ENCODE results near the gene CHST10.

The CHST10 gene

GRCh38 chr2:100416397-100416934 is 1.0 kb downstream of the CHST10 start:
- peak overlapping the region in 1 of 2 experiments; percentile 33 for H3K4ac ChIP-seq (ENCODE audit: low read depth in 1 of 2, low read length in 2 of 2)
- H3K79me1 ChIP-seq (replicated peaks; ENCODE audit: low read length, poor library complexity, severe bottlenecking): peaks cover 32% of the 10 kb centered on the region
- H3K9me3 ChIP-seq (ENCODE audit: control insufficient read depth, low read length): no peaks in the 10 kb centered on the region
- no peak overlapping the region for H2BK120ac ChIP-seq (ENCODE audit: low read depth, low read length)
- no peak overlapping the region for H3K27ac ChIP-seq (ENCODE audit: low read length, poor library complexity, severe bottlenecking)
- H3K4me3 ChIP-seq (ENCODE audit: insufficient read depth in 1 of 2, low read depth in 1 of 2, low read length in 2 of 2): peak overlapping the region; percentile 66 to 82
- H2AK5ac ChIP-seq (ENCODE audit: low read length, severe bottlenecking): no peak overlapping the region
- peak overlapping the region; percentile 83 for H2AFZ ChIP-seq (ENCODE audit: low read depth, low read length)
- 4% methylated on average over 5 of the region's 5 CpGs for WGBS
- H3K27me3 ChIP-seq (ENCODE audit: control insufficient read depth in 1 of 2, insufficient read depth in 1 of 2, low read length in 2 of 2): no peaks in the 10 kb centered on the region
- no peak overlapping the region for H2BK5ac ChIP-seq (ENCODE audit: low read depth, low read length, poor library complexity, severe bottlenecking)
- H3K14ac ChIP-seq (ENCODE audit: low read length in 2 of 2): peak overlapping the region in 1 of 2 experiments; percentile 61
- no peak for DNase-seq
- peak overlapping the region in 1 of 2 experiments; percentile 21 for H2BK12ac ChIP-seq (ENCODE audit: low read length in 2 of 2)
- H3K23ac ChIP-seq (ENCODE audit: low read length in 2 of 2): peak overlapping the region in 1 of 2 experiments; percentile 98
- H3K4me1 ChIP-seq (ENCODE audit: control insufficient read depth, insufficient read depth, low read depth, low read length): peaks cover 4% of the 10 kb centered on the region
- H3K36me3 ChIP-seq (ENCODE audit: control insufficient read depth in 1 of 2, insufficient read depth in 2 of 2, low read depth in 1 of 2, low read length in 2 of 2): peaks cover 7% of the 10 kb centered on the region in 2 experiments
- peak overlapping the region; percentile 78 for H4K8ac ChIP-seq (ENCODE audit: low read length)
- H2BK15ac ChIP-seq (ENCODE audit: low read depth, poor library complexity, severe bottlenecking): no peak overlapping the region
- H3K9ac ChIP-seq (ENCODE audit: low read length): peak overlapping the region; percentile 84
- H3K4me2 ChIP-seq (ENCODE audit: low read length, poor library complexity, severe bottlenecking): peak overlapping the region; percentile 82
- H3K18ac ChIP-seq (ENCODE audit: low read depth in 1 of 2, low read length in 2 of 2): peak overlapping the region; percentile 46 to 92
- no peak overlapping the region for H4K91ac ChIP-seq (ENCODE audit: low read length)

- Histone ChIP-seq H2AK5ac (ENCODE audit: low read length, severe bottlenecking) (no peak overlapping the region), H4K8ac (ENCODE audit: low read length) (no peak overlapping the region), H3K18ac (ENCODE audit: low read depth in 1 of 2, low read length in 2 of 2) (no peak overlapping the region), H3K4ac (ENCODE audit: low read depth in 1 of 2, low read length in 2 of 2) (no peak overlapping the region), H3K4me2 (ENCODE audit: low read length, poor library complexity, severe bottlenecking) (no peak overlapping the region), H3K27me3 (ENCODE audit: control insufficient read depth in 1 of 2, insufficient read depth in 1 of 2, low read length in 2 of 2) (no peaks in the 10 kb centered on the region), H2BK15ac (ENCODE audit: low read depth, poor library complexity, severe bottlenecking) (no peak overlapping the region), H3K23ac (ENCODE audit: low read length in 2 of 2) (no peak overlapping the region), H2BK120ac (ENCODE audit: low read depth, low read length) (no peak overlapping the region), H3K14ac (ENCODE audit: low read length in 2 of 2) (no peak overlapping the region), H3K4me1 (ENCODE audit: control insufficient read depth, insufficient read depth, low read depth, low read length) (peaks cover 6% of the 10 kb centered on the region), H2BK12ac (ENCODE audit: low read length in 2 of 2) (no peak overlapping the region), H3K36me3 (ENCODE audit: control insufficient read depth in 1 of 2, insufficient read depth in 2 of 2, low read depth in 1 of 2, low read length in 2 of 2) (peaks cover 7 to 14% of the 10 kb centered on the region in 2 experiments), H3K9ac (ENCODE audit: low read length) (no peak overlapping the region), H3K27ac (ENCODE audit: low read length, poor library complexity, severe bottlenecking) (no peak overlapping the region), H4K91ac (ENCODE audit: low read length) (no peak overlapping the region), H2BK5ac (ENCODE audit: low read depth, low read length, poor library complexity, severe bottlenecking) (no peak overlapping the region), H3K79me1 (replicated peaks; ENCODE audit: low read length, poor library complexity, severe bottlenecking) (peaks cover 47% of the 10 kb centered on the region), H3K9me3 (ENCODE audit: control insufficient read depth, low read length) (no peaks in the 10 kb centered on the region), H2AFZ (ENCODE audit: low read depth, low read length) (no peak overlapping the region), H3K4me3 (ENCODE audit: insufficient read depth in 1 of 2, low read depth in 1 of 2, low read length in 2 of 2) (no peak overlapping the region)
- over 99% methylated on average over 4 of the region's 4 CpGs for WGBS
- DNase-seq: no peak
Measured at GRCh38 chr2:100413571-100413970, 3.9 kb downstream of the CHST10 start.

- Histone ChIP-seq H3K36me3 (ENCODE audit: control insufficient read depth in 1 of 2, insufficient read depth in 2 of 2, low read depth in 1 of 2, low read length in 2 of 2) (peaks cover 7 to 14% of the 10 kb centered on the region in 2 experiments), H2BK12ac (ENCODE audit: low read length in 2 of 2) (no peak overlapping the region), H2BK120ac (ENCODE audit: low read depth, low read length) (no peak overlapping the region), H3K27me3 (ENCODE audit: control insufficient read depth in 1 of 2, insufficient read depth in 1 of 2, low read length in 2 of 2) (no peaks in the 10 kb centered on the region), H3K23ac (ENCODE audit: low read length in 2 of 2) (no peak overlapping the region), H3K4me1 (ENCODE audit: control insufficient read depth, insufficient read depth, low read depth, low read length) (peaks cover 6% of the 10 kb centered on the region), H3K14ac (ENCODE audit: low read length in 2 of 2) (no peak overlapping the region), H4K8ac (ENCODE audit: low read length) (no peak overlapping the region), H4K91ac (ENCODE audit: low read length) (no peak overlapping the region), H3K4me2 (ENCODE audit: low read length, poor library complexity, severe bottlenecking) (no peak overlapping the region), H3K4ac (ENCODE audit: low read depth in 1 of 2, low read length in 2 of 2) (no peak overlapping the region), H3K9ac (ENCODE audit: low read length) (no peak overlapping the region), H3K27ac (ENCODE audit: low read length, poor library complexity, severe bottlenecking) (no peak overlapping the region), H2AK5ac (ENCODE audit: low read length, severe bottlenecking) (no peak overlapping the region), H2BK5ac (ENCODE audit: low read depth, low read length, poor library complexity, severe bottlenecking) (no peak overlapping the region), H3K18ac (ENCODE audit: low read depth in 1 of 2, low read length in 2 of 2) (no peak overlapping the region), H3K4me3 (ENCODE audit: insufficient read depth in 1 of 2, low read depth in 1 of 2, low read length in 2 of 2) (no peak overlapping the region), H2BK15ac (ENCODE audit: low read depth, poor library complexity, severe bottlenecking) (no peak overlapping the region), H2AFZ (ENCODE audit: low read depth, low read length) (no peak overlapping the region), H3K79me1 (replicated peaks; ENCODE audit: low read length, poor library complexity, severe bottlenecking) (peaks cover 49% of the 10 kb centered on the region), H3K9me3 (ENCODE audit: control insufficient read depth, low read length) (no peaks in the 10 kb centered on the region)
- no peak for DNase-seq
- 96% methylated on average over 5 of the region's 5 CpGs for WGBS
Measured at GRCh38 chr2:100412881-100413321, 4.6 kb downstream of the CHST10 start.

GRCh38 chr2:100412466-100412865 is 5.0 kb downstream of the CHST10 start:
- no peak overlapping the region for H3K27ac ChIP-seq (ENCODE audit: low read length, poor library complexity, severe bottlenecking)
- no peaks in the 10 kb centered on the region for H3K27me3 ChIP-seq (ENCODE audit: control insufficient read depth in 1 of 2, insufficient read depth in 1 of 2, low read length in 2 of 2)
- H2BK12ac ChIP-seq (ENCODE audit: low read length in 2 of 2): no peak overlapping the region
- H3K4me1 ChIP-seq (ENCODE audit: control insufficient read depth, insufficient read depth, low read depth, low read length): peaks cover 6% of the 10 kb centered on the region
- H2AK5ac ChIP-seq (ENCODE audit: low read length, severe bottlenecking): no peak overlapping the region
- H2AFZ ChIP-seq (ENCODE audit: low read depth, low read length): no peak overlapping the region
- H2BK120ac ChIP-seq (ENCODE audit: low read depth, low read length): no peak overlapping the region
- no peaks in the 10 kb centered on the region for H3K9me3 ChIP-seq (ENCODE audit: control insufficient read depth, low read length)
- no peak for DNase-seq
- 97% methylated on average over 4 of the region's 4 CpGs for WGBS
- H3K79me1 ChIP-seq (replicated peaks; ENCODE audit: low read length, poor library complexity, severe bottlenecking): peaks cover 52% of the 10 kb centered on the region
- no peak overlapping the region for H3K23ac ChIP-seq (ENCODE audit: low read length in 2 of 2)
- no peak overlapping the region for H3K4ac ChIP-seq (ENCODE audit: low read depth in 1 of 2, low read length in 2 of 2)
- no peak overlapping the region for H2BK5ac ChIP-seq (ENCODE audit: low read depth, low read length, poor library complexity, severe bottlenecking)
- H3K36me3 ChIP-seq (ENCODE audit: control insufficient read depth in 1 of 2, insufficient read depth in 2 of 2, low read depth in 1 of 2, low read length in 2 of 2): peaks cover 7 to 16% of the 10 kb centered on the region in 2 experiments
- no peak overlapping the region for H3K18ac ChIP-seq (ENCODE audit: low read depth in 1 of 2, low read length in 2 of 2)
- no peak overlapping the region for H2BK15ac ChIP-seq (ENCODE audit: low read depth, poor library complexity, severe bottlenecking)
- H4K91ac ChIP-seq (ENCODE audit: low read length): no peak overlapping the region
- no peak overlapping the region for H3K4me2 ChIP-seq (ENCODE audit: low read length, poor library complexity, severe bottlenecking)
- H4K8ac ChIP-seq (ENCODE audit: low read length): no peak overlapping the region
- no peak overlapping the region for H3K4me3 ChIP-seq (ENCODE audit: insufficient read depth in 1 of 2, low read depth in 1 of 2, low read length in 2 of 2)
- H3K14ac ChIP-seq (ENCODE audit: low read length in 2 of 2): no peak overlapping the region
- no peak overlapping the region for H3K9ac ChIP-seq (ENCODE audit: low read length)

All from mesenchymal stem cell (in vitro differentiated cells and primary cell).